Fibroblast of villous mesenchyme (primary cell): ENCODE results near the gene TOX2. TPM values are rescaled to one million over a fixed set of nuclear protein-coding genes. Genes with fewer than 3 reads are reported as not detected.

Experiments used
- DNase-seq: peaks from one replicate; pipeline ENCODE4 v3.0.0-alpha.2; 2010; ENCODE audit warnings: low read depth
- H3K4me3 ChIP-seq: 2 replicates; pipeline ENCODE4 v1.5.1; 2011; ENCODE audit warnings: low read depth, mild to moderate bottlenecking, low read length
- CTCF ChIP-seq: IDR thresholded peaks from 2 replicates; pipeline ENCODE4 v1.5.1; 2012; ENCODE audit warnings: low read depth, mild to moderate bottlenecking, low read length; ENCODE audit not compliant: insufficient read depth
- total RNA-seq: library from RNA; depleted of rRNA; stranded (reverse); fragments of >200 nt; gene quantifications from 2 replicates; pipeline ENCODE4 v1.2.3, GENCODE V29; 2012

TOX2 gene
- total RNA-seq, 1 donor, result 0.43 TPM

- peak; percentile 49 for DNase-seq
- no peak for TF ChIP-seq CTCF
- H3K4me3 ChIP-seq, result no peak overlapping the region
Observed at GRCh38 chr20:44014807-44015732, 100.4 kb downstream of the TOX2 start.

- DNase-seq, result peak; percentile 70
- no peak overlapping the region for H3K4me3 ChIP-seq
- TF ChIP-seq CTCF, result no peak
Observed at GRCh38 chr20:44015733-44016103, 101.1 kb downstream of the TOX2 start.

- no peak for DNase-seq
- TF ChIP-seq CTCF, result no peak
- H3K4me3 ChIP-seq, result no peak overlapping the region
Observed at GRCh38 chr20:44016525-44016924, 101.9 kb downstream of the TOX2 start.

GRCh38 chr20:44017211-44017610, 102.6 kb downstream of the TOX2 start:
- no peak for TF ChIP-seq CTCF
- DNase-seq, result no peak
- no peak overlapping the region for H3K4me3 ChIP-seq

- H3K4me3 ChIP-seq, result no peak overlapping the region
- no peak for TF ChIP-seq CTCF
- DNase-seq, result no peak
Observed at GRCh38 chr20:44017905-44018258, 103.2 kb downstream of the TOX2 start.

GRCh38 chr20:44018259-44018941, 103.7 kb downstream of the TOX2 start:
- H3K4me3 ChIP-seq, result peak overlapping the region; percentile 25
- DNase-seq, result peak; percentile 92
- no peak for TF ChIP-seq CTCF
